Naive thymus-derived CD8-positive, alpha-beta T cell (primary cell): ENCODE results near the gene GFAP. TPM values are rescaled to one million over a fixed set of nuclear protein-coding genes. Genes with fewer than 3 reads are reported as not detected.

Experiments used
- ATAC-seq, 2 donors: fragments of 150-1000 bp; cut with Tn5 transposase in 1 of 2; sonication (Bioruptor Pico), chemical (Tn5 transposase) in 1 of 2; 1 replicate in 1 of 2; 2 replicates in 1 of 2; pipeline ENCODE4 v1.10.0; 2021; ENCODE audit warnings: mild to moderate bottlenecking in 2 of 2, moderate library complexity in 2 of 2
- POLR2A ChIA-PET: fragments of 350-600 bp; sonication (Branson Sonifier 250); formaldehyde crosslinking; loops from one replicate; lab custom pipeline; 2021; ENCODE audit warnings: antibody characterized with exemption; lab: Charles Lee
- DNase-seq, 10 donors: peaks; one replicate each; pipeline versions ENCODE4 v3.0.0 to v3.0.0-alpha.2; 2020 to 2022
- H3K27ac Mint-ChIP-seq, 10 donors: one replicate each; pipeline ENCODE4 v1.8.0; 2020 to 2022; ENCODE audit warnings: mild to moderate bottlenecking in 10 of 10, mixed read lengths in 10 of 10, moderate library complexity in 4 of 10, inconsistent platforms in 1 of 10
- H3K27me3 Mint-ChIP-seq, 5 donors: one replicate each; pipeline ENCODE4 v1.8.0; 2021 to 2022; ENCODE audit warnings: mixed read lengths in 5 of 5
- H3K36me3 Mint-ChIP-seq, 3 donors: one replicate each; pipeline ENCODE4 v1.8.0; 2020 to 2022; ENCODE audit warnings: mixed read lengths in 3 of 3, mild to moderate bottlenecking in 2 of 3, inconsistent platforms in 1 of 3
- H3K4me1 Mint-ChIP-seq, 4 donors: one replicate each; pipeline ENCODE4 v1.8.0; 2021 to 2022; ENCODE audit warnings: mixed read lengths in 4 of 4
- H3K4me3 Mint-ChIP-seq, 10 donors: one replicate each; pipeline ENCODE4 v1.8.0; 2020 to 2022; ENCODE audit warnings: mild to moderate bottlenecking in 10 of 10, mixed read lengths in 10 of 10, moderate library complexity in 6 of 10, inconsistent platforms in 1 of 10
- H3K9me3 Mint-ChIP-seq, 9 donors: one replicate each; pipeline ENCODE4 v1.8.0; 2020 to 2022; ENCODE audit warnings: mixed read lengths in 9 of 9, mild to moderate bottlenecking in 3 of 9, inconsistent platforms in 1 of 9, moderate library complexity in 1 of 9
- polyA plus RNA-seq, 3 donors: library from polyadenylated mRNA; unstranded; fragments of 300-500 nt; fragmentation: Illumina TruSeq; gene quantifications; one replicate each; pipeline ENCODE4 v1.2.3, GENCODE V29; 2021
- total RNA-seq, 8 experiments: library from RNA in 2 of 8; stranded (reverse) in 2 of 8; gene quantifications; one replicate each; pipeline ENCODE4 v1.2.3 and lab custom pipeline; 2021 to 2026

The GFAP gene
- total and polyA plus RNA-seq, 5 experiments from 2014 or later, result 0.06 to 0.24 TPM; not detected in 3

DNA sequence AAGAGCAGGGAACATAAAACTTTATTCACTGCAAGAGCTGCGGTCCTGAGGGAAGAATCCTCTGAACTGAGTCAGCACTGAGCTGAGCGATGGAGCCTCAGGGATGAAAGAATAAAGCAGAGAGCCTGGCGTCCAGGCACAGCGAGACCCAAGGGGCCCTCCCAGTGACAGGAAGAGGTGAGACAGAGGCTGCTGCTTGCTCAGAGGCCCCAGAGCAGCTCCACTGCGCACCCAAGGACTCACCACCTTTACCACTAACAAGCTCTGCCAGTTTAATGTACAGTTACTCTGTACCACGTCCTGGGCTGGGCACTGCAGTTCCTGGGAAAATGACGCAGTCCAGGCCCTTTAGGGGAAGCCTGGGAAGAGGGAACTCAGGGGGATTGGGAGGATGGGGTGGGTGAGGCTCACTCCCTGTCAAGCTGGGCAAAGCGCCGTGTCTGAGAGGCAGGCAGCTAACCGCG, 5.6 kb downstream of the GFAP start:
- no peak overlapping the region for H3K4me3 Mint-ChIP-seq
- peaks cover 15 to 75% (median 28%) of the 10 kb centered on the region in 5 donors for H3K27me3 Mint-ChIP-seq
- H3K36me3 Mint-ChIP-seq, result no peaks in the 10 kb centered on the region
- H3K4me1 Mint-ChIP-seq, result peaks cover 7 to 12% (median 8%) of the 10 kb centered on the region in 4 donors
- DNase-seq (no peak), ATAC-seq (no peak)
- no peaks in the 10 kb centered on the region for H3K9me3 Mint-ChIP-seq
- no peak overlapping the region for H3K27ac Mint-ChIP-seq
- POLR2A ChIA-PET, result no interaction called here

- Mint-ChIP-seq H3K9me3 (no peaks in the 10 kb centered on the region), H3K27me3 (peaks cover 15 to 66% (median 28%) of the 10 kb centered on the region in 5 donors), H3K4me3 (no peak overlapping the region), H3K36me3 (no peaks in the 10 kb centered on the region), H3K4me1 (peaks cover 7 to 12% (median 8%) of the 10 kb centered on the region in 4 donors), H3K27ac (peak overlapping the region in 2 of 10 donors; percentile 43 to 47)
- POLR2A ChIA-PET, result no interaction called here
- ATAC-seq (no peak), DNase-seq (no peak)
Observed at GRCh38 chr17:44908761-44909326, 6.5 kb downstream of the GFAP start.

GRCh38 chr17:44907729-44908470, 7.4 kb downstream of the GFAP start:
- POLR2A ChIA-PET, result no interaction called here
- no peak overlapping the region for H3K4me3 Mint-ChIP-seq
- H3K9me3 Mint-ChIP-seq, result no peaks in the 10 kb centered on the region
- no peak overlapping the region for H3K27ac Mint-ChIP-seq
- H3K27me3 Mint-ChIP-seq, result peaks cover 12 to 57% (median 23%) of the 10 kb centered on the region in 5 donors
- ATAC-seq (no peak), DNase-seq (no peak)
- H3K4me1 Mint-ChIP-seq, result peaks cover 6 to 9% (median 7%) of the 10 kb centered on the region in 4 donors
- H3K36me3 Mint-ChIP-seq, result no peaks in the 10 kb centered on the region

DNA sequence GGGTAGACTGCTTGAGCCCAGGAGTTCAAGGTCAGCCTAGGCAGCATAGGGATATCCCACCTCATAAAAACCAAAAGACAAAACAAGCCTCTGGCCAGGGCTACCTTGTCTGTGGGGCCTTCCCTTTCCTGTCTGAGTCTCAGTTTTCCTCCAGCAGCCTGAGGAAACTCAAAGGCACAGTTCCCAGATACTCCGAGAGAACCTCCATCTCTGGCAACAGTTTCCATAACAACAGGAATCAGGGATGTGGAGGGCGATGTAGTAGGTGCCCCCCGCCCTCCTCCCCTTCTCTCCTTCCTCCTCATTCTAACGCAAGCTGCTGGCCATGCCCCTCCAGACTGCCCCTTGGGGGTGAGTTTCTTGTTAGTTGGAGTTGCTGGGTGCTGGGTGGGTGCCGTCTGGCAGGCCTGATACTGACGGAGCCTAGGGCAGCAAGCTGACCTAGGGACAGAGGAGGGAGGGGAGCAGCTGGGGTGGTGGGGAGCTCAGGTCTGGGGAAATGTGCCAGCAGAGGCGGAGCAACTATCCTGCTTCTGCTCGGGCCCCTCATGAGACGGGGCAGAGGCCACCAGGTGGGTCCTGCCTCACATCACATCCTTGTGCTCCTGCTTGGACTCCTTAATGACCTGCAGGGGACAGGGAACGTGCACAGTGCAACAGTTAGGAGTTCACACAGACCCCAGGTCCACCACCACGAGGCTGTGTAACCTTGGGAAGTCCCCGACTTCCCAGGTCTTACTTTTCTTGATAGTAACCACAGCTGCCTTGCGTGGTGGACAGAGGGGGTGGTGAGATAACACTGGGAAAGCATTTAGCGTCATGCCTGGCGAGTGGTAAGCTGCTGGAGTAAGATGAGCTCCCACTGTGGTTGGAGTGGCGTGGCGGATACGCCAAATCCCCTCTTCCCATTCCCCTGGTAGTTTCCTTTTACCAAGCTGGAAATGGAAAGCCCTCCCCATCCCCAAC, 8.3 kb downstream of the GFAP start:
- Mint-ChIP-seq H3K36me3 (no peaks in the 10 kb centered on the region), H3K27me3 (peaks cover 8 to 48% (median 17%) of the 10 kb centered on the region in 5 donors), H3K4me3 (no peak overlapping the region), H3K27ac (no peak overlapping the region), H3K4me1 (peaks cover 0 to 6% (median 5%) of the 10 kb centered on the region in 4 donors), H3K9me3 (no peaks in the 10 kb centered on the region)
- ATAC-seq (no peak), DNase-seq (no peak)
- POLR2A ChIA-PET, result no interaction called here

DNA sequence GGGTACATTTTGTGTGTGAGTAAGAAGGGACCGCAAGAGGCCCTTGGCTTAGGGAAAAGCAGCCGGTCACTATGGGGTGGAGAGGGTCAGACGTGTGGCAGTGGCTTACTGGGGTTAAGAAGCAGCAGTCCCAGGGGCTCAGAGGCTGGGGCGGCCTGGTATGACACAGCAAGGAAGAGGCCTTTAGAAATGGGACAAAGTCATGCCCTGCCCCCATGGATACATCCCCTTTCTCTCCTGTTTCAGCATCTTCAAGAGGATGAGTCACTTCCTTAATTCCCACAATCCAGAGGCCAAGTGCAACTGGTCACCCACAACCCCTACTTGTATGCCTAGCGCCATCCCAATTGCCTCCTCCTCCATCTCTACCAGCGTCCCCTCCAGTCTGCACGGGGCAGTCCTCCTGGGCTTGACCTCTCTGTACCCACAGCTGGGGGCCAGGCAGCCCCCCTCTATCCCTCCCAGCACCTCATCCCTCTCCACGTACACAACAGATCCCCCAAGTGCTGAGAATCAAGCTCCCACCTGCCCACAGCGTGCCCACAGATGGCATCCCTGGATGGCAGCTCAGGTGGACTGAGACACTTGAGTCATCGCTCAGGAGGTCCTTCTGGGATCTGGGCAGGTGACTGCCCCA, 9.2 kb downstream of the GFAP start:
- Mint-ChIP-seq H3K36me3 (no peaks in the 10 kb centered on the region), H3K27me3 (peaks cover 8 to 40% (median 14%) of the 10 kb centered on the region in 5 donors), H3K27ac (peak overlapping the region in 1 of 10 donors; percentile 65), H3K4me1 (peaks cover 0 to 5% (median 4%) of the 10 kb centered on the region in 4 donors), H3K9me3 (no peaks in the 10 kb centered on the region), H3K4me3 (no peak overlapping the region)
- no peak for DNase-seq
- POLR2A ChIA-PET, result no interaction called here
- ATAC-seq, result no peak

- H3K9me3 Mint-ChIP-seq, result no peaks in the 10 kb centered on the region
- peaks cover 0 to 2% (median 1%) of the 10 kb centered on the region in 4 donors for H3K4me1 Mint-ChIP-seq
- H3K36me3 Mint-ChIP-seq, result no peaks in the 10 kb centered on the region
- POLR2A ChIA-PET, result no interaction called here
- peaks cover 2 to 31% (median 9%) of the 10 kb centered on the region in 5 donors for H3K27me3 Mint-ChIP-seq
- no peak for ATAC-seq
- DNase-seq, result no peak
- no peak overlapping the region for H3K4me3 Mint-ChIP-seq
- peak overlapping the region in 1 of 10 donors; percentile 65 for H3K27ac Mint-ChIP-seq
Observed at GRCh38 chr17:44905006-44906000, 10.0 kb downstream of the GFAP start.

DNA sequence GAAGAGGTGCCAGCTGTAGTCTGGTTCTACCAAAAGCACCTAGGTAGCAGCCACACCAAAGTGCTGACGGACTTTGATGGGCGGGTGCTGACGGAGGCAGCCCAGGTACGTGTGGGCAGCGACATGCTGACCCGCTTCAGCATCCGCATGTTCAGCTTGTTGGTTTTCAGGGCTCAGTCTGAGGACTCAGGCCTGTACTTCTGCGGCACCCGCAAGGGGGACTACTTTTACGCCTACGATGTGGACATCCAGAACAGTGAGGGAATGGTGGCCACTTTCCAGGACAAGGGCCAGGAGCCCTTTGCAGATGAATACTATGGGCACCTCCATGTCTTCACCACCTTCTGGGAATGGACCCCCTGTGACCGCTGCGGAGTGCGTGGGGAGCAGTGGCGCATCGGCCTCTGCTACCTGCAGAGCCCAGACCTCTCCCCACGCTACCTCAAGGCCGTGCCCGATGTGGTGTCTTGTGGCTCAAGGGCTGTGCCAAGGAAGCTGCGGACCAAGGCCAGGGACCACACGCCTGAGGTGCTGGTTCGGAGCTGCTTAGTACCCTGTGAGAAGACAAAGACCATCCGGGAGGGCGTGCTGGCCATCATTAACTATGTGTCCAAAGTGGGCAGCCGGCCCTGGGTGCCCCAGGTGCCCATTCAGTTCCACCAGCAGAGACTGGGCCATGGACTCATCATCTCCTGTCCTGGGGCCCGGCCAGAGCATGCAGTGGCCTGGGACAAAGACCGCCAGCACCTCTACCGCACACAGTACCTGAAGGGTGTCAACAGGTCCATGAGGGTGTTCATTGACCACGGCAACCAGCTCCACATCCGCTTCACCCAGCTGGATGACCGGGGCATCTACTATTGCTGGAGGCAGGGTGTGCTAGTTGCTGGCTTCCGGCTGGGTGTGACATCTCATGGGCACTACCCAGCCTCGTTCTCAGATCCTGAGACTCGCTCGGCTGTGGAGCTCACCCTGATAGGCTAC, 11.0 kb downstream of the GFAP start:
- Mint-ChIP-seq H3K36me3 (no peaks in the 10 kb centered on the region), H3K4me3 (no peak overlapping the region), H3K27me3 (peaks cover 2 to 30% (median 9%) of the 10 kb centered on the region in 5 donors), H3K9me3 (no peaks in the 10 kb centered on the region), H3K27ac (peak overlapping the region in 1 of 10 donors; percentile 5), H3K4me1 (peaks cover 2 to 11% (median 10%) of the 10 kb centered on the region in 4 donors)
- POLR2A ChIA-PET, result no interaction called here
- no peak for DNase-seq
- ATAC-seq, result no peak

DNA sequence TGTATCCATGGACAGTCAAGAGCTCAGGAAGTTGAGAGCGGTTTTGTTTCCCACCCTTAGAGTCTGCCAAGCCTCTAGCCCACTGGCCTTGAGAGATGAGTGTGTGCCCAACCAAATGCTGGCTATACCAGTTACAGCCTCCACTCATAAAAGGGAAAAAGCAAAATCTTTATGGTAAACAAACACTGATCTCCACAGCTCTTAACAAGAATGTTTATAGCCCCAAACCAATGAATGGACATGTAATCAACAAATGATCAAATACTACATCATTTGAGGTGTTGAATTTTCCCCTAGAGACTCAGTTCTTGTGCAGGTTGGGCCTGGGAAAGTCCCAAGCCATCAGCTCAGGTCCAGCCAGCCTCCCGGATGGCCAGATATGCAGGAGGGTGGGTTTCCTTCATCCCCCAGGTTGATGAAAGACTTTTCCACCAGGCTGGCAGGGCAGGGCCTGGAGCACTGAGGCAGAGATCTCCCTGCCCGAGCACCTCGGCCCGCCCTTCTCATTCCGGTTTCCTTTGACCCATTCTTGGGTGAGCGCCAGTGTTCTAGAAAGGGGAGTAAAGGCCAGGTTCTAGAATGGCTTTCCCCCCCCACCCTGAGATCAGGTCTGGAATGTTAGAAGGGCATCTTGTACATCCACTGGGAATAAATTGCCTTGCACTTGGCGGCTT, 12.2 kb downstream of the GFAP start:
- Mint-ChIP-seq H3K36me3 (no peaks in the 10 kb centered on the region), H3K27ac (no peak overlapping the region), H3K4me3 (no peak overlapping the region), H3K9me3 (no peaks in the 10 kb centered on the region), H3K4me1 (peaks cover 6 to 23% (median 19%) of the 10 kb centered on the region in 4 donors), H3K27me3 (peaks cover 0 to 21% (median 5%) of the 10 kb centered on the region in 5 donors)
- POLR2A ChIA-PET, result interaction anchor here (1.4 kb wide), 1 partner anchor 158 kb away, joined by 3 read pairs; the partner anchor contains the start of gene NMT1
- no peak for DNase-seq
- ATAC-seq, result no peak

DNA sequence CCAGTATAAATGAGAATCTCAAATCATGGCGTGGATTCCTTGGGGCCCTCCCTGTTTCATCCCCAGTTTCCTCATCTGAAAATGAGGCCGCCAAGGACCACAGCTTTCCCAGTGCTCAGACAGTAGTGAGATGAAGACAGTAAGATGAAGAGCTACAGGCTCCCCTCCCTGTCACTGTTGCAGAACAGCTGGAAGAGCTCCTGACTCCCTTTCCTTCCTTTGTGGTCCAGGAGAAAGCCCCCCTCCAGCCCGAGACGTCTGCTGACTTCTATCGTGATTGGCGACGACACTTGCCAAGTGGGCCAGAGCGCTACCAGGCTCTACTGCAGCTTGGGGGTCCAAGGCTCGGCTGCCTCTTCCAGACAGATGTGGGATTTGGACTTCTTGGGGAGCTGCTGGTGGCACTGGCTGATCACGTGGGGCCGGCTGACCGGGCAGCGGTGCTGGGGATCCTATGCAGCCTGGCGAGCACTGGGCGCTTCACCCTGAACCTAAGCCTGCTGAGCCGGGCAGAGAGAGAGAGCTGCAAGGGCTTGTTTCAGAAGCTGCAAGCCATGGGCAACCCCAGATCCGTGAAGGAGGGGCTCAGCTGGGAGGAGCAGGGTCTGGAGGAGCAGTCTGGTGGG, 13.1 kb downstream of the GFAP start:
- no peak for ATAC-seq
- H3K27ac Mint-ChIP-seq, result peak overlapping the region in 1 of 10 donors; percentile 13
- H3K4me1 Mint-ChIP-seq, result peaks cover 6 to 23% (median 21%) of the 10 kb centered on the region in 4 donors

More for the DNA sequence above, 13.1 kb downstream of the GFAP start:
- H3K27me3 Mint-ChIP-seq, result peaks cover 0 to 21% (median 5%) of the 10 kb centered on the region in 5 donors
- no peaks in the 10 kb centered on the region for H3K9me3 Mint-ChIP-seq
- peak overlapping the region in 2 of 10 donors; percentile 2 to 22 for H3K4me3 Mint-ChIP-seq
- DNase-seq, result no peak
- H3K36me3 Mint-ChIP-seq, result no peaks in the 10 kb centered on the region
- POLR2A ChIA-PET, result interaction anchor here (1.4 kb wide), 1 partner anchor 159 kb away, joined by 3 read pairs; the partner anchor contains the start of gene NMT1
